ENCODE data around the gene WDR86. TPM values are rescaled to one million over a fixed set of nuclear protein-coding genes. Genes with fewer than 3 reads are reported as not detected.

WDR86 gene
- total and polyA plus RNA-seq, 3 experiments from 2014 or later, result 0.55 to 10.4 (median 0.59) TPM

DNA sequence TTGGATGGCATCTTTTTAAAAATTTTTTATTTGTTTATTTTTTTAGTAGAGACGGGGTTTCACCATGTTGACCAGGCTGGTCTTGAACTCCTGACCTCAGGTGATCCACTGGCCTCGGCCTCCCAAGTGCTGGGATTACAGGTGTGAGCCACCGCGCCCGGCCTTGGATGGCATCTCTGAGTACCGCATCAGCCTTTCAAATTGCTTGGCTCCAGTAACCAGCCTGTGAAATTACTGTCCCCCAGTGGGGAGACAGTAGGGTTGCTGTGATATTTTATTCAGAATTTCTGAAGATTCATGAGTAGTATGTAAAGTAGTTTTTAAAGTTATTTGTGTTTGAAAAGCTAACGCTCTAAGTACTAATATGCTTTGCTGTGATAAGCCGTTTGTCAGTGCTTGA lies 67.0 kb downstream of the WDR86 start:
- Histone ChIP-seq H3K9me3 (ENCODE audit: low read length) (no peaks in the 10 kb centered on the region), H3K27me3 (ENCODE audit: insufficient read depth, low read length, poor library complexity, severe bottlenecking) (no peaks in the 10 kb centered on the region), H3K27ac (ENCODE audit: low read depth, low read length) (peak overlapping the region; percentile 84), H3K4me3 (ENCODE audit: low read length) (peak overlapping the region; percentile 76), H3K4me1 (ENCODE audit: insufficient read depth, low read length) (peaks cover 28% of the 10 kb centered on the region), H3K36me3 (ENCODE audit: insufficient read depth, low read length) (peaks cover 25% of the 10 kb centered on the region)
- peak overlapping the region in 7 of 8 donors; percentile 69 to 96 (median 91) for H3K27ac Mint-ChIP-seq
- peaks cover 0 to 9% (median 2%) of the 10 kb centered on the region in 5 donors for H3K9me3 Mint-ChIP-seq
- DNase-seq, result no peak
- peak overlapping the region; percentile 85 to 92 (median 89) for H3K4me3 Mint-ChIP-seq
- H3K36me3 Mint-ChIP-seq, result peaks cover 5 to 34% (median 7%) of the 10 kb centered on the region in 3 donors
- CTCF ChIA-PET, result interaction anchor here (1.0 to 1.6 kb wide), 2 partner anchors 28 to 39 kb away, joined by 3 to 7 read pairs; no protein-coding TSS in a partner anchor
- H3K4me1 Mint-ChIP-seq, result peaks cover 28 to 45% (median 44%) of the 10 kb centered on the region in 3 donors
- POLR2A ChIA-PET, result interaction anchor here (2.8 kb wide), 1 partner anchor 9 kb away, joined by 19 read pairs; no protein-coding TSS in a partner anchor
- H3K27me3 Mint-ChIP-seq, result no peaks in the 10 kb centered on the region

DNA sequence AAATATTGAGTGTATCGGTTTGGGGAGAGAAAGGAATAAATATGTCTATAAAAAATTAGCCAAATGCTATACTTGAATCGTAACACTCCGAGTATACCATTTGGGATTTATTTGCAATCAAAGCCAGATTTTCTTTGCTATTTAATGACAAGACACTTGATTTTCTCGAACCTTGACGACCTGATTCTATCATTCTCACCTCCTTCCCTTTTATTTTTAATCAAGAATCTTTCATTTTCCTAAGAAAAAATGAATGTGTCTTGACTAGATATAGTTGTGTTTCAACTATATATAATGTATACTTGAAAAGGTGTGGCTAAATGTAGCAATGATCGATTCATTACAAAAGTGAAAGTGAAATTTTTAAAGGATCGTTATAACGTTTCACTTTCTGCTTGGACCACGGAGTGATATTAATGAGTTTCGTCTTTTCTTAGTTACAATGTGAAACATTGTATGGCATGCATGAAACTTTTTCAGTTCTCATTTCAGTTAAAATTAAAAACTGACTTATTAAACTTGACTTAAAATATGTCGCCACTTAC lies 67.7 kb downstream of the WDR86 start:
- peak overlapping the region; percentile 76 for H3K4me3 ChIP-seq (ENCODE audit: low read length)
- DNase-seq, result peak in 2 of 5 donors; percentile 41 to 44
- Mint-ChIP-seq H3K36me3 (peaks cover 5 to 29% (median 7%) of the 10 kb centered on the region in 3 donors), H3K9me3 (peaks cover 0 to 9% (median 2%) of the 10 kb centered on the region in 5 donors), H3K4me3 (peak overlapping the region; percentile 85 to 92 (median 89)), H3K27me3 (no peaks in the 10 kb centered on the region), H3K4me1 (peaks cover 26 to 42% (median 41%) of the 10 kb centered on the region in 3 donors), H3K27ac (peak overlapping the region; percentile 69 to 96 (median 92))
- CTCF ChIA-PET, result interaction anchor here (1.1 to 2.9 kb wide), 5 partner anchors 9 to 418 kb away, joined by 4 to 24 read pairs (median 7); no protein-coding TSS in a partner anchor
- peaks cover 21% of the 10 kb centered on the region for H3K36me3 ChIP-seq (ENCODE audit: insufficient read depth, low read length)
- H3K4me1 ChIP-seq (ENCODE audit: insufficient read depth, low read length), result peaks cover 28% of the 10 kb centered on the region
- POLR2A ChIA-PET, result interaction anchor here (0.5 to 2.8 kb wide), 6 partner anchors 10 to 178 kb away, joined by 3 to 19 read pairs (median 4); partner anchors contain the start of genes ABCF2 and RHEB
- no peaks in the 10 kb centered on the region for H3K9me3 ChIP-seq (ENCODE audit: low read length)
- H3K27ac ChIP-seq (ENCODE audit: low read depth, low read length), result peak overlapping the region; percentile 84
- no peaks in the 10 kb centered on the region for H3K27me3 ChIP-seq (ENCODE audit: insufficient read depth, low read length, poor library complexity, severe bottlenecking)

DNA sequence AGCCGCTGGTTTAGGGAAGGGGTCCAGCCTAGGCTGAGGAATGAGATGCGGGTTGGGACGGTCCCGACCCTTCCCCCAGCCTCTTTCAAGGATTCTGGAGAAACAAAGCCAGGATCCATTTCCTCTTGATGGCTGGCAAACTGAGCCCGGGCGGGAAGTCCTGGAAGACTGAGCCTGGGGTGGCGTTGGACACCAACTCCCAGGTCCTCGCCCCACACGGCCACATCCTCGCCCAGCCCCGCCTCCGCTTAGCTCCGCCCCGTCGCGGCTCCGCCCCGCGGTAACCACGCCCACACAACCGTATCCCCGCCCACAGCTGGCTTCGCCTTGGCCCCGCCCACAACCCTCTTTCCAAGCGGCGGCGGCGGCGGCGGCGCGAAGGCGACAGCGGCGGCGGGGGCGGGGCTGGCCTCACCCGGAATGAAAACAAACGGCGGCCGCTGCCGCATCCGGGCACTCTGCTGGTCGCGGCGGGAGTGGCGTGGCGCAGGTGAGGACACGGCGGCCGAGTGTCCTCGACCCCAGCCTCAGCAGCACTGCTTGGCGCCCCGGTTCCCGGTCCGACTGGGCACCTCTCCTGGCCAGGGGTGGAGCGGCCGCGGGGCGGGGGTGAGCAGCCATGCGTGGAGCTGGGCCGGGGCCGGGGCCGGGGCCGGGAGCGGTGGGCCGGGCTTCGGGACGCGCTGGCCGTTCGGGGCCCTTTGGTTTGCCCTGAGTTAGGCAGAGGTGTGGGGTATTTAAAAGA lies 68.3 kb downstream of the WDR86 start, which contains the start of gene NUB1:
TSS of gene NUB1 (plus strand) at position 456 of the 745 bp plus-strand sequence. CDS start 3,538 bp downstream, outside the sequence.
- Histone ChIP-seq H3K4me1 (ENCODE audit: insufficient read depth, low read length) (peaks cover 28% of the 10 kb centered on the region), H3K27me3 (ENCODE audit: insufficient read depth, low read length, poor library complexity, severe bottlenecking) (no peaks in the 10 kb centered on the region), H3K36me3 (ENCODE audit: insufficient read depth, low read length) (peaks cover 18% of the 10 kb centered on the region), H3K27ac (ENCODE audit: low read depth, low read length) (peak within 1 kb of the TSS; percentile 84), H3K9me3 (ENCODE audit: low read length) (no peaks in the 10 kb centered on the region), H3K4me3 (ENCODE audit: low read length) (peak within 1 kb of the TSS; percentile 76)
- POLR2A ChIA-PET, result interaction anchor here (0.5 to 2.8 kb wide), 6 partner anchors 10 to 178 kb away, joined by 3 to 19 read pairs (median 4); partner anchors contain the start of genes ABCF2 and RHEB
- Mint-ChIP-seq H3K4me1 (peaks cover 26 to 41% (median 39%) of the 10 kb centered on the region in 3 donors), H3K9me3 (peaks cover 0 to 9% (median 2%) of the 10 kb centered on the region in 5 donors), H3K4me3 (peak within 1 kb of the TSS; percentile 85 to 92 (median 89)), H3K27me3 (no peaks in the 10 kb centered on the region), H3K36me3 (peaks cover 5 to 25% (median 7%) of the 10 kb centered on the region in 3 donors), H3K27ac (peak within 1 kb of the TSS; percentile 88 to 98 (median 93))
- peak; percentile 87 to 92 (median 89) for DNase-seq
- CTCF ChIA-PET, result interaction anchor here (0.9 to 2.9 kb wide), 6 partner anchors 10 to 419 kb away, joined by 3 to 24 read pairs (median 5); no protein-coding TSS in a partner anchor

- Histone ChIP-seq H3K9me3 (ENCODE audit: low read length) (no peaks in the 10 kb centered on the region), H3K4me1 (ENCODE audit: insufficient read depth, low read length) (peaks cover 28% of the 10 kb centered on the region), H3K27me3 (ENCODE audit: insufficient read depth, low read length, poor library complexity, severe bottlenecking) (no peaks in the 10 kb centered on the region), H3K27ac (ENCODE audit: low read depth, low read length) (no peak overlapping the region), H3K36me3 (ENCODE audit: insufficient read depth, low read length) (peaks cover 12% of the 10 kb centered on the region), H3K4me3 (ENCODE audit: low read length) (peak overlapping the region; percentile 28)
- Mint-ChIP-seq H3K9me3 (peaks cover 0 to 9% (median 2%) of the 10 kb centered on the region in 5 donors), H3K4me1 (peaks cover 26 to 40% (median 37%) of the 10 kb centered on the region in 3 donors), H3K27ac (peak overlapping the region; percentile 88 to 98 (median 93)), H3K36me3 (peaks cover 5 to 18% (median 7%) of the 10 kb centered on the region in 3 donors), H3K4me3 (peak overlapping the region; percentile 52 to 92 (median 89)), H3K27me3 (no peaks in the 10 kb centered on the region)
- POLR2A ChIA-PET, result interaction anchor here (0.9 to 2.8 kb wide), 4 partner anchors 11 to 179 kb away, joined by 3 to 19 read pairs (median 5); partner anchors contain the start of genes ABCF2 and RHEB
- no peak for DNase-seq
- CTCF ChIA-PET, result interaction anchor here (0.9 to 2.9 kb wide), 6 partner anchors 10 to 419 kb away, joined by 3 to 24 read pairs (median 4); no protein-coding TSS in a partner anchor
Observed at GRCh38 chr7:151340794-151341356, 69.0 kb downstream of the WDR86 start.

GRCh38 chr7:151339651-151340382 lies 70.0 kb downstream of the WDR86 start:
- peaks cover 24 to 34% (median 31%) of the 10 kb centered on the region in 3 donors for H3K4me1 Mint-ChIP-seq
- peaks cover 3 to 10% (median 3%) of the 10 kb centered on the region in 3 donors for H3K36me3 Mint-ChIP-seq
- peaks cover 0 to 9% (median 2%) of the 10 kb centered on the region in 5 donors for H3K9me3 Mint-ChIP-seq
- POLR2A ChIA-PET, result interaction anchor here (2.8 kb wide), 1 partner anchor 12 kb away, joined by 19 read pairs; no protein-coding TSS in a partner anchor
- DNase-seq, result peak in 2 of 5 donors; percentile 28 to 35
- Histone ChIP-seq H3K9me3 (ENCODE audit: low read length) (no peaks in the 10 kb centered on the region), H3K4me1 (ENCODE audit: insufficient read depth, low read length) (peaks cover 28% of the 10 kb centered on the region), H3K36me3 (ENCODE audit: insufficient read depth, low read length) (peaks cover 4% of the 10 kb centered on the region), H3K27me3 (ENCODE audit: insufficient read depth, low read length, poor library complexity, severe bottlenecking) (no peaks in the 10 kb centered on the region), H3K27ac (ENCODE audit: low read depth, low read length) (no peak overlapping the region), H3K4me3 (ENCODE audit: low read length) (peak overlapping the region; percentile 14)
- CTCF ChIA-PET, result interaction anchor here (1.0 to 2.9 kb wide), 3 partner anchors 10 to 33 kb away, joined by 3 to 24 read pairs (median 8); no protein-coding TSS in a partner anchor
- peak overlapping the region; percentile 52 to 92 (median 89) for H3K4me3 Mint-ChIP-seq
- peak overlapping the region; percentile 88 to 99 (median 94) for H3K27ac Mint-ChIP-seq
- no peaks in the 10 kb centered on the region for H3K27me3 Mint-ChIP-seq

DNA sequence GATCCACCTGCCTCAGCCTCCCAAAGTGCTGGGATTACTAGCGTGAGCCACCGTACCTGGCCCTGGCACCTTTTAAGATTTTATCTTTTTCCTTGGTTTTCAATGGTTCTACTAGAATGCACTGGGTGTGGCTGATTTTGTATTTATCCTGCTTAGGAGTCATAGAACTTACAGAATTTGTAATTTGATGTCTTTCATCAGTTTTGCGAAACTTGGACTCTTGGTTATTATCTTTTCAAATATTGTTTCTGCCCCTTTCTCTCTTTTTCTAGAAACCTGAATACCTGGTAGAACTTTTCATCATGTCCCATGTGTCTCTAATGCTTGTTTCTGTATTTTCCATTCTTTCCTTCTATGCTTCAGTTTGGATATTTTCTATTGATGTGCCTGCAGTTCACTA lies 71.0 kb downstream of the WDR86 start:
- DNase-seq, result no peak
- H3K27me3 ChIP-seq (ENCODE audit: insufficient read depth, low read length, poor library complexity, severe bottlenecking), result no peaks in the 10 kb centered on the region
- H3K36me3 Mint-ChIP-seq, result peaks cover 3 to 8% (median 3%) of the 10 kb centered on the region in 3 donors
- H3K27ac ChIP-seq (ENCODE audit: low read depth, low read length), result no peak overlapping the region
- peaks cover 28% of the 10 kb centered on the region for H3K4me1 ChIP-seq (ENCODE audit: insufficient read depth, low read length)
- ChIA-PET POLR2A (no interaction called here), CTCF (interaction anchor here (1.5 kb wide), 1 partner anchor 11 kb away, joined by 8 read pairs; no protein-coding TSS in a partner anchor)
- H3K9me3 Mint-ChIP-seq, result peaks cover 0 to 9% (median 2%) of the 10 kb centered on the region in 5 donors
- no peaks in the 10 kb centered on the region for H3K9me3 ChIP-seq (ENCODE audit: low read length)
- H3K36me3 ChIP-seq (ENCODE audit: insufficient read depth, low read length), result peaks cover 4% of the 10 kb centered on the region
- no peaks in the 10 kb centered on the region for H3K27me3 Mint-ChIP-seq
- H3K27ac Mint-ChIP-seq, result peak overlapping the region in 6 of 8 donors; percentile 5 to 64 (median 20)
- H3K4me3 ChIP-seq (ENCODE audit: low read length), result no peak overlapping the region
- peaks cover 24 to 34% (median 31%) of the 10 kb centered on the region in 3 donors for H3K4me1 Mint-ChIP-seq
- H3K4me3 Mint-ChIP-seq, result no peak overlapping the region

GRCh38 chr7:151337346-151337745 lies 72.5 kb downstream of the WDR86 start:
- H3K36me3 ChIP-seq (ENCODE audit: insufficient read depth, low read length), result no peaks in the 10 kb centered on the region
- H3K4me1 ChIP-seq (ENCODE audit: insufficient read depth, low read length), result peaks cover 17% of the 10 kb centered on the region
- CTCF ChIA-PET, result no interaction called here
- peak overlapping the region in 1 of 8 donors; percentile 70 for H3K27ac Mint-ChIP-seq
- H3K9me3 ChIP-seq (ENCODE audit: low read length), result no peaks in the 10 kb centered on the region
- H3K27me3 ChIP-seq (ENCODE audit: insufficient read depth, low read length, poor library complexity, severe bottlenecking), result no peaks in the 10 kb centered on the region
- POLR2A ChIA-PET, result no interaction called here
- peaks cover 3% of the 10 kb centered on the region in 3 donors for H3K36me3 Mint-ChIP-seq
- DNase-seq, result no peak
- H3K4me3 ChIP-seq (ENCODE audit: low read length), result no peak overlapping the region
- H3K4me1 Mint-ChIP-seq, result peaks cover 17 to 25% (median 19%) of the 10 kb centered on the region in 3 donors
- no peaks in the 10 kb centered on the region for H3K27me3 Mint-ChIP-seq
- H3K4me3 Mint-ChIP-seq, result peak overlapping the region in 1 of 7 donors; percentile 12
- H3K27ac ChIP-seq (ENCODE audit: low read depth, low read length), result no peak overlapping the region
- H3K9me3 Mint-ChIP-seq, result peaks cover 0 to 9% (median 2%) of the 10 kb centered on the region in 5 donors
